Neural progenitor cell (in vitro differentiated cells): ENCODE measurements around the gene RAET1G.

Experiments used
- EZH2 ChIP-seq: fragments of 200-600 bp; sonication (generic); IDR thresholded peaks from 2 replicates; pipeline ENCODE4 v1.6.1; 2017; ENCODE audit warnings: antibody characterized with exemption, mild to moderate bottlenecking, moderate library complexity
- EZH2phosphoT487 ChIP-seq: fragments of 200-600 bp; sonication (generic); IDR thresholded peaks from 2 replicates; pipeline ENCODE4 v1.6.1; 2017; ENCODE audit warnings: antibody characterized with exemption

- peak; percentile 96 for TF ChIP-seq EZH2
- TF ChIP-seq EZH2phosphoT487, result peak; percentile 92
Measured at GRCh38 chr6:149938571-149939355, 15.8 kb upstream of the RAET1G start.
